H9 (cell line): ENCODE results near the gene PCMT1. TPM values are rescaled to one million over a fixed set of nuclear protein-coding genes. Genes with fewer than 3 reads are reported as not detected.
A peak's percentile ranks its signal among the peaks of the same experiment; 100 is the strongest.

ENCODE experiments used
- DNase-seq: peaks from one replicate; pipeline ENCODE4 v3.0.0-alpha.2; 2017
- H2AFZ ChIP-seq: one replicate; pipeline ENCODE4 v1.6.1; 2013; ENCODE audit warnings: mild to moderate bottlenecking, low read length, control low read depth, moderate library complexity
- H2AK5ac ChIP-seq: 2 replicates; pipeline ENCODE4 v1.6.1; 2013; ENCODE audit warnings: low read length, control low read depth, mixed read lengths; ENCODE audit not compliant: insufficient read length
- H2BK120ac ChIP-seq: one replicate; pipeline ENCODE4 v1.6.1; 2013; ENCODE audit warnings: low read depth, mild to moderate bottlenecking, low read length, control low read depth, inconsistent platforms; ENCODE audit not compliant: poor library complexity, severe bottlenecking
- H2BK12ac ChIP-seq: 2 replicates; pipeline ENCODE4 v1.6.1; 2013; ENCODE audit warnings: low read length, control low read depth, mixed read lengths, low read depth; ENCODE audit not compliant: insufficient read length
- H2BK15ac ChIP-seq: 2 replicates; pipeline ENCODE4 v1.6.1; 2013; ENCODE audit warnings: low read depth, low read length, control low read depth
- H2BK20ac ChIP-seq: one replicate; pipeline ENCODE4 v1.6.1; 2013; ENCODE audit warnings: low read depth, mild to moderate bottlenecking, low read length, control low read depth, inconsistent platforms; ENCODE audit not compliant: poor library complexity, severe bottlenecking
- H2BK5ac ChIP-seq: 2 replicates; pipeline ENCODE4 v1.6.1; 2013; ENCODE audit warnings: low read length, control low read depth, mixed read lengths; ENCODE audit not compliant: insufficient read length
- H3K14ac ChIP-seq: 2 replicates; pipeline ENCODE4 v1.6.1; 2013; ENCODE audit warnings: low read length, control low read depth; ENCODE audit not compliant: insufficient read depth
- H3K18ac ChIP-seq: 2 replicates; pipeline ENCODE4 v1.6.1; 2013; ENCODE audit warnings: low read depth, mild to moderate bottlenecking, mixed read lengths, low read length, control low read depth; ENCODE audit not compliant: insufficient read length
- H3K23ac ChIP-seq: 2 replicates; pipeline ENCODE4 v1.6.1; 2013; ENCODE audit warnings: low read length, control low read depth, mixed read lengths, low read depth; ENCODE audit not compliant: insufficient read length
- H3K23me2 ChIP-seq: 2 replicates; pipeline ENCODE4 v1.6.1; 2013; ENCODE audit warnings: low read depth, mild to moderate bottlenecking, mixed read lengths, low read length, control low read depth; ENCODE audit not compliant: insufficient read length, poor library complexity, severe bottlenecking
- H3K27ac ChIP-seq: 2 replicates; pipeline ENCODE4 v1.5.1; 2013; ENCODE audit warnings: low read length, control low read depth, mixed read lengths, low read depth; ENCODE audit not compliant: insufficient read length
- H3K27me3 ChIP-seq: 2 replicates; pipeline ENCODE4 v1.6.1; 2013; ENCODE audit warnings: low read length, control low read depth, inconsistent platforms; ENCODE audit not compliant: insufficient read depth
- H3K4ac ChIP-seq: 2 replicates; pipeline ENCODE4 v1.6.1; 2013; ENCODE audit warnings: low read depth, mild to moderate bottlenecking, control low read depth, inconsistent platforms, low read length, moderate library complexity
- H3K4me1 ChIP-seq: 2 replicates; pipeline ENCODE4 v1.6.1; 2013; ENCODE audit warnings: low read length, control low read depth, inconsistent platforms; ENCODE audit not compliant: insufficient read depth
- H3K4me2 ChIP-seq: 2 replicates; pipeline ENCODE4 v1.6.1; 2013; ENCODE audit warnings: low read length, control low read depth, mixed read lengths; ENCODE audit not compliant: insufficient read length, insufficient read depth
- H3K56ac ChIP-seq: 2 replicates; pipeline ENCODE4 v1.6.1; 2013; ENCODE audit warnings: low read depth, mild to moderate bottlenecking, mixed read lengths, low read length, control low read depth; ENCODE audit not compliant: insufficient read length
- H3K79me1 ChIP-seq: 2 replicates; pipeline ENCODE4 v1.6.1; 2013; ENCODE audit warnings: low read depth, mild to moderate bottlenecking, moderate library complexity, low read length, control low read depth, inconsistent platforms; ENCODE audit not compliant: insufficient read depth, poor library complexity, severe bottlenecking
- H3K79me2 ChIP-seq: 2 replicates; pipeline ENCODE4 v1.6.1; 2013; ENCODE audit warnings: low read length, control low read depth, inconsistent platforms; ENCODE audit not compliant: insufficient read depth
- H3K9ac ChIP-seq: 2 replicates; pipeline ENCODE4 v1.6.1; 2013; ENCODE audit warnings: low read length, control low read depth, mixed read lengths; ENCODE audit not compliant: insufficient read length; ENCODE audit errors: extremely low read depth
- H3K9me3 ChIP-seq: one replicate; pipeline ENCODE4 v1.6.1; 2013; ENCODE audit warnings: low read depth, low read length, inconsistent platforms; ENCODE audit not compliant: control insufficient read depth
- H3T11ph ChIP-seq: one replicate; pipeline ENCODE4 v1.6.1; 2013; ENCODE audit warnings: mild to moderate bottlenecking, low read length, control low read depth, inconsistent platforms
- H4K20me1 ChIP-seq: one replicate; pipeline ENCODE4 v1.6.1; 2013; ENCODE audit not compliant: control insufficient read depth, insufficient read length, insufficient read depth
- H4K5ac ChIP-seq: 2 replicates; pipeline ENCODE4 v1.6.1; 2013; ENCODE audit warnings: low read depth, mild to moderate bottlenecking, mixed read lengths, low read length, control low read depth; ENCODE audit not compliant: insufficient read length
- H4K8ac ChIP-seq: replicated peaks from 2 replicates; pipeline ENCODE4 v1.6.1; 2013; ENCODE audit warnings: low read length, control low read depth, mixed read lengths, low read depth; ENCODE audit not compliant: insufficient read length
- H4K91ac ChIP-seq: 2 replicates; pipeline ENCODE4 v1.6.1; 2013; ENCODE audit warnings: low read depth, mild to moderate bottlenecking, moderate library complexity, mixed read lengths, low read length, control low read depth; ENCODE audit not compliant: insufficient read length
- H3K27ac Mint-ChIP-seq, 3 experiments: 2 replicates in 2 of 3; 3 replicates in 1 of 3; pipeline ENCODE4 v1.8.0; 2020 to 2021; ENCODE audit warnings: mixed read lengths in 3 of 3, mild to moderate bottlenecking in 1 of 3, moderate library complexity in 1 of 3
- H3K27me3 Mint-ChIP-seq: 2 replicates; pipeline ENCODE4 v1.8.0; 2021; ENCODE audit warnings: low read depth, mild to moderate bottlenecking, moderate library complexity, mixed read lengths
- H3K36me3 Mint-ChIP-seq, 3 experiments: 2 replicates in 2 of 3; 3 replicates in 1 of 3; pipeline ENCODE4 v1.8.0; 2020 to 2021; ENCODE audit warnings: low read depth in 3 of 3, mixed read lengths in 3 of 3; ENCODE audit not compliant: insufficient read depth in 1 of 3
- H3K4me1 Mint-ChIP-seq, 2 experiments: 2 replicates each; pipeline ENCODE4 v1.8.0; 2020; ENCODE audit warnings: mixed read lengths in 2 of 2
- H3K4me3 Mint-ChIP-seq, 2 experiments: 2 replicates in 1 of 2; 3 replicates in 1 of 2; pipeline ENCODE4 v1.8.0; 2020 to 2021; ENCODE audit warnings: mild to moderate bottlenecking in 2 of 2, mixed read lengths in 2 of 2, moderate library complexity in 1 of 2
- H3K9me3 Mint-ChIP-seq, 2 experiments: 2 replicates in 1 of 2; 3 replicates in 1 of 2; pipeline ENCODE4 v1.8.0; 2020; ENCODE audit warnings: mild to moderate bottlenecking in 2 of 2, mixed read lengths in 2 of 2, moderate library complexity in 1 of 2
- CTCF ChIP-seq: fragments of 200-600 bp; sonication (generic); conservative IDR thresholded peaks from 3 replicates; pipeline ENCODE4 v1.8.0; 2021; ENCODE audit warnings: antibody characterized with exemption, mild to moderate bottlenecking
- WGBS: extraction: QIAGEN DNeasy Blood & Tissue Kit; methylation state at CpG from one replicate; pipeline ENCODE4 v1.1.7; 2013; ENCODE audit warnings: missing lambda C conversion rate, low lambda C conversion rate, mixed read lengths; ENCODE audit not compliant: insufficient read length; ENCODE audit errors: extremely low coverage; 5-methylcytosine and 5-hydroxymethylcytosine counted together
- total RNA-seq: library from RNA; stranded (reverse); gene quantifications from 2 replicates; pipeline ENCODE4 v1.2.1, GENCODE V29; 2021

The PCMT1 gene
- total RNA-seq, 1 experiment from 2014 or later: 98.3 TPM

GRCh38 chr6:149716181-149716963 is 33.2 kb upstream of the PCMT1 start:
- DNase-seq: no peak
- WGBS: no CpG with 5 or more reads among the region's 8 CpGs

More at GRCh38 chr6:149716181-149716963, 33.2 kb upstream of the PCMT1 start:
- no peak overlapping the region for H2BK5ac ChIP-seq
- no peak overlapping the region for H2BK15ac ChIP-seq
- H2AFZ ChIP-seq: no peak overlapping the region
- peaks cover 20% of the 10 kb centered on the region; the same call in 1 of the 2 replicates for H3K79me2 ChIP-seq
- H3K23me2 ChIP-seq: peaks cover 10% of the 10 kb centered on the region
- peak overlapping the region; percentile 94 for H3K4me2 ChIP-seq
- Mint-ChIP-seq H3K4me1 (peaks cover 21 to 22% of the 10 kb centered on the region in 2 experiments), H3K27ac (peak overlapping the region in 2 of 3 experiments; percentile 29 to 51; a peak in 4 of 7 replicates), H3K4me3 (peak overlapping the region; percentile 88 to 90), H3K9me3 (no peaks in the 10 kb centered on the region; a peak in 1 of 5 replicates), H3K27me3 (no peaks in the 10 kb centered on the region), H3K36me3 (peaks cover 1 to 11% (median 5%) of the 10 kb centered on the region in 3 experiments; a peak in 4 of 7 replicates)
- peak overlapping the region; percentile 26 for H3K9ac ChIP-seq
- no peak for TF ChIP-seq CTCF
- no peaks in the 10 kb centered on the region for H3K9me3 ChIP-seq
- H2BK12ac ChIP-seq: no peak overlapping the region
- no peak overlapping the region for H3K4ac ChIP-seq
- no peaks in the 10 kb centered on the region for H4K20me1 ChIP-seq
- no peaks in the 10 kb centered on the region for H3K27me3 ChIP-seq
- H3K18ac ChIP-seq: no peak overlapping the region
- H3K4me1 ChIP-seq: no peaks in the 10 kb centered on the region
- no peak overlapping the region for H4K8ac ChIP-seq
- no peak overlapping the region for H2BK20ac ChIP-seq
- no peak overlapping the region for H3K23ac ChIP-seq
- H2AK5ac ChIP-seq: no peak overlapping the region
- H3T11ph ChIP-seq: no peak overlapping the region
- H3K14ac ChIP-seq: no peak overlapping the region
- no peak overlapping the region for H3K56ac ChIP-seq
- no peak overlapping the region for H2BK120ac ChIP-seq
- H3K79me1 ChIP-seq: no peaks in the 10 kb centered on the region
- no peak overlapping the region for H3K27ac ChIP-seq
- H4K91ac ChIP-seq: no peak overlapping the region
- no peak overlapping the region for H4K5ac ChIP-seq
